Measurements from ENCODE around the gene ADGRD1.
A peak's percentile ranks its signal among the peaks of the same experiment; 100 is the strongest.
"Not testable (repeated sequence)": the region's sequence is repeated elsewhere in the genome, so short reads cannot be mapped to it uniquely, and the experiment has no call there.

The ADGRD1 gene

DNA sequence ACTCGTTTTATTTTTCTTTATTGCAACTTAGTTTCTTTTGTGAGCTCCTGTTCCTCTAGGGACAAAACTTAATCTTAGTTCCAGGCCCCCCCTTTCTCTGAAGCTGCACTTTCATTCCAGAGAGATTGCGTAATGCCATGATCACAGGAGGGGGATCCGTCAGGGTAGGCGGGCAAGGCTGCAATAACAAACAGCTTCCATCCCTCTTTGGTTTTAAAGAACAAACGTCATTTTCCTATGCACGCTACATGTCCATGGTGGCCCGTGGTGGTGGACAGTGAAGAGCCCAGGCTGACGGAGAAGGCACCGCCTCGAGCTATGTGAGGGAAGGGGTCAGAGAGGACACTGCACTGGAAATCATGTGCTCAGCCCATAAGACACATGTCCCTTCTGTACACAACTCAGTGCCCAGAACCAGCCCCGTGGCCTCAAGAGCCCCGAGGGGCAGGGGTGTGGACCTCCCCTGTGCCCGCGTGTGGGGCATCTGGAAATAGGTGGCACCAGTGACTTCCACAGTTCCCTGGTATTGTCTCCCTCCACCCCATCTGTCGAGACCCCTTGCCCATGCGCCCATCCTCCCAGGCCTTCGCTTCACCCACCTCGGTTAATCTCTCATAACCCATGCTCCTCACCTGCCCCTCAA, 161.4 kb downstream of the ADGRD1 start:
- no peak for FAIRE-seq
- no peak for TF ChIP-seq CTCF (IDR thresholded peaks at IDR 0.05; ENCODE audit: insufficient read depth, missing control alignments)
- DNase-seq (ENCODE audit: insufficient read length, low spot score): no peak

- FAIRE-seq: no peak
- DNase-seq (ENCODE audit: insufficient read length, low spot score): no peak
- no peak for TF ChIP-seq CTCF (IDR thresholded peaks at IDR 0.05; ENCODE audit: insufficient read depth, missing control alignments)
Observed at GRCh38 chr12:131115766-131116467, 162.2 kb downstream of the ADGRD1 start.

DNA sequence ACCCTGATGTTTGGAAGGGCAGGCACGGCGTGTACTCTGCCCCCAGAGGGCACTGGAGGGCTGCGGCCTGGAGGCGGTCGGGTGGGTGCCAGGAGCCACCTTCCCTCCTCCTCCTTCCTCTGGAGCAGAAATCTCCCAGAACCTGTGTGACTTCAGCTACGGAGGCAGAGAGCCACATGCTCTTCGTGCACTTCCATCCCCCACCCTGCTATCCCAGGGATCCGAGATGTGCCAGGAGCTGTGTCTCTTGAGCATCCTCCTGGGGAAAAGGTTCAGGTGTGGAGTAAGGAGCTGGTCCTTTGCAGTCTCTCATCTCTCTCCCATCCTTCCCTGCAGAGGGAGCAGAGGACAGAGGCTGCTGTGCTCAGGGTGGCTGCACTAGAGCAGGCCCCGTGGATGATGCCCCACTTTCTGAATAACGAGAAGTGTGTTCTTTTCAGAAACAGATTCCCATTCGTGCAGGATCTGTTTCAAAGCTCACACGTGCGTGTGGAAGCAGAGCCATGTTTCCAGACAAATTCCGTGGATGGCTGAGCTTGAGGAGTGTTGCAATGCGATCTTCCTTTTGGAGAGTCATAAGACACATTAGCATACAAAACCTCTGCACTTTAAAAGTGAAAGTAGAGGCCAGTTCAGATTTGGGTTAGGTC, 162.9 kb downstream of the ADGRD1 start:
- DNase-seq (ENCODE audit: insufficient read length, low spot score): no peak
- TF ChIP-seq CTCF (IDR thresholded peaks at IDR 0.05; ENCODE audit: insufficient read depth, missing control alignments): peak; percentile 16
- FAIRE-seq: no peak

GRCh38 chr12:131117438-131118245, 163.9 kb downstream of the ADGRD1 start:
- TF ChIP-seq CTCF (IDR thresholded peaks at IDR 0.05; ENCODE audit: insufficient read depth, missing control alignments): no peak
- FAIRE-seq (no peak), DNase-seq (ENCODE audit: insufficient read length, low spot score) (no peak)

DNA sequence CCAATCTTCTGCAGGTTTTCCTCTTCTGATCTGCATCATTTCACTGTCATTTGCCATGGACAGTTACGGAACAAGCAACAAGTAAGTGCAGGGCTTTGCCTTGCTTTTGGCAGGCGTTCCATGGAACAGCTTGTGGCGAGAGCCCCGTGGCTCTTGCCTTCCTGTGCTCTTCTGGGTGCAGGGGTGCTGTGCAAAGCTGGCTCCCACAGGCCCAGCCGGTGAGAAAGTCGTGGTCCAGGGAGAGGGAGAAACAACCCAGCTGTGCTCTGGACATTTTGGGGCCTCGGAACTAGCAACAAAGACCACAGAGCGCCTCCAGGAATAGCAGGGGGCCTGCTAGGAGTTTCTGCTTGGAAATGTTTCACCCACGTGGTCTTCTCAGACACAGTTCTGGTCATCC, 164.7 kb downstream of the ADGRD1 start:
- FAIRE-seq: no peak

GRCh38 chr12:131119345-131119744, 165.6 kb downstream of the ADGRD1 start:
- DNase-seq (ENCODE audit: insufficient read length, low spot score); FAIRE-seq: not testable (repeated sequence)

More for the DNA sequence above, 164.7 kb downstream of the ADGRD1 start:
- no peak for DNase-seq (ENCODE audit: insufficient read length, low spot score)
- no peak for TF ChIP-seq CTCF (IDR thresholded peaks at IDR 0.05; ENCODE audit: insufficient read depth, missing control alignments)

GRCh38 chr12:131119936-131120335, 166.2 kb downstream of the ADGRD1 start:
- FAIRE-seq: no peak

More at GRCh38 chr12:131119936-131120335, 166.2 kb downstream of the ADGRD1 start:
- no peak for TF ChIP-seq CTCF (IDR thresholded peaks at IDR 0.05; ENCODE audit: insufficient read depth, missing control alignments)
- no peak for DNase-seq (ENCODE audit: insufficient read length, low spot score)

Data from D721Med (cell line).